LNCAP (cell line): Measurements from ENCODE around the gene SPATA32.

Source experiments
- CTCF ChIP-seq: fragments of 450-650 bp; IDR thresholded peaks from 2 replicates; pipeline ENCODE4 v1.5.1; 2017; ENCODE audit warnings: mild to moderate bottlenecking

The SPATA32 gene

DNA sequence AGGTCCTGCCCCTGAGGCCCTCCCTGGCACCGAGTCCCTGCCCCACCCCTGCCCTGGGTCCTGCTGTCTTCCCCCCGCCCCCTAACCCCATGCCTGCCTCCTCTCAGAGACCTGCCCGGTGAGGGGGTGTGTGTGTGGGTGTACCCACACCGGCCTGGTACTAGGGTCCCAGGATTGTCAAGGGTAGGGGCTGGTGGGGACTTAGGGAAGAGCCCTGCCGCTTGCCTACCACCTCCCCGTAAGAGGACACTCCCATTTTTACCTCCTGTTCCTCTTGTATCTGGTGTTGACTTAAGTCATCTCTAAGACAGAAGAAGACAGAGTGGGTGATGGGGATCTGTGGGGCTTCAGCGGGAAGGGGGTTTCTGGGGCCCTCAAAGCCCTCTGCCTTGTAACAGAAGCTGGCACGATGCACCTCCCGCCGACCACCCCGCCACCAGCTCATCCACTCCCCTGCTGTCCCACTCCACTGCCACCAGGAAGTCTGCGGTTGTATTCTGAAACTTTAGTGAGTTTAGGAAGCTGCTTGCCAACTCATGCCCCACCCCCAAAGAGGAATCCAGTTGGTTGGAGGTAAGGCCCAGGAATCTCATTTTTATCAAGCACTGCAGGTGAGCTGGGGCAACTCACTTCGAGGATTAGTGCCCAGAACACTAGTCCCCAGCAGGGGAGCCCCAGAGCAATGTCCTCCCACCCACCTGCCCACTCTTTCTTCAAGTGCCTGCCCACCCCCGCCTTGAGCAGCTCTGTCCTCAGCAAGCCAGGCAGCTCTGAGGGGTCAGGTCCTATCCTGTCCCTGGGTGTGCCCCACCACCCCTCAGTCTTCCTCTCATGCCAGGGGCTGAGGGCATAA, 5.6 kb downstream of the SPATA32 start:
- no peak for TF ChIP-seq CTCF

GRCh38 chr17:45255358-45255757, 6.5 kb downstream of the SPATA32 start:
- no peak for TF ChIP-seq CTCF

GRCh38 chr17:45253879-45254278, 8.0 kb downstream of the SPATA32 start:
- TF ChIP-seq CTCF = no peak

DNA sequence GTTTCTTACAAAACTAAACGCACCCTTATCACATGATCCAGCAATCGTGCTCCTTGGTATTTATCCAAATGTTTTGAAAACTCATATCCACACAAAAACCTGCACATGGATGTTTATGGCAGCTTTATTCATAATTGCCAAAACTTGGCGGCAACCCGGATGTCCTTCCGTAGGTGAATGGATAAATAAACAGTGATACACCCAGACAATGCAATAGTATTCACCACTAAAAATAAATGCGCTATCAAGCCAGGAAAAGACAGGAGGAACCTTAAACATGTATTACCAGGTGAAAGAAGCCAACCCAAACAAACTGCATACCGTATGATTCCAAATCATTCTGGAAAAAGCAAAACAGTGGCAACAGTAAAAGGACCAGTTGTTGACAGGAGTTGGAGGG, 10.0 kb downstream of the SPATA32 start:
- TF ChIP-seq CTCF = no peak

DNA sequence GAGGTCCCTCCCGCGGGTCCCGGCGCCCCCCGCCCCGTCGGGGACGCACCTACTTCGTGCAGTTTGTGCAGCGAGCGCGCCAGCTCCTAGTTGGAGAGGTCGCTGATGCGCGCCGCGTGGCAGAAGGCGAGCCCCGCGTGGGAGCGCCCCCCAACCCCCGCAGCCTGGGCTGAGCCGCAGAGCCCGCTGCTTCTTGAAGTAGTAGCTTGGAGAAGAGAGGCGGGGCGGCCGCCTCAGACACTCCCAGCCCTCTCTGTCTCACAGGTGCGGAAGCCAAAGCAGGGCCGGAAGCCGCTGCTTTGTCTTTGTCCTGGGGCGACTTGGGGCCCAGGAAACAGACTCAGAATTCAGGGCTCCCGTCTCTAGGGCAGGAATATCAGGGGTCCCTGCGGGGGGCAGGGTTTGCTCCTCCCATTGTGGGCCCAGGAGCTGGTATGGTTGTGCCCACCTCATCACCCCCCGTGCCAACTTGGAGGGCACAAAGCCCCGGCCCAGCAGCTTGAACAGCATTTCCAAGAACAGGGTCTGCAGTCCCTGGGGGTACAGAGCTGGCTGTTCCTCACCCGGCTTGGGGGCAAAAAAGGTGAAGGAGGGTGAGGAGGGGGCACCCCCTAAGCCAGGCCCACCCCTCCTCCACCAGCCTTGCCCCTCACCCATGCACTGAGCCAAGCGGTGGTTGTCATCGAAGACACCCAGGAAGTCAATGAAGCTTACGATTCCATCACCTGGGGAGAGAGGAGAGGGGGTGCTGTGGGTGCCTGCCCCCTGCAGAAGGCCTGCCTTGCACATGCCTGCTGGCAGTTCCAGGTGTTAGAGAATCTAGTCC, 13.5 kb downstream of the SPATA32 start:
- no peak for TF ChIP-seq CTCF

GRCh38 chr17:45247429-45248131, 14.3 kb downstream of the SPATA32 start:
- no peak for TF ChIP-seq CTCF

DNA sequence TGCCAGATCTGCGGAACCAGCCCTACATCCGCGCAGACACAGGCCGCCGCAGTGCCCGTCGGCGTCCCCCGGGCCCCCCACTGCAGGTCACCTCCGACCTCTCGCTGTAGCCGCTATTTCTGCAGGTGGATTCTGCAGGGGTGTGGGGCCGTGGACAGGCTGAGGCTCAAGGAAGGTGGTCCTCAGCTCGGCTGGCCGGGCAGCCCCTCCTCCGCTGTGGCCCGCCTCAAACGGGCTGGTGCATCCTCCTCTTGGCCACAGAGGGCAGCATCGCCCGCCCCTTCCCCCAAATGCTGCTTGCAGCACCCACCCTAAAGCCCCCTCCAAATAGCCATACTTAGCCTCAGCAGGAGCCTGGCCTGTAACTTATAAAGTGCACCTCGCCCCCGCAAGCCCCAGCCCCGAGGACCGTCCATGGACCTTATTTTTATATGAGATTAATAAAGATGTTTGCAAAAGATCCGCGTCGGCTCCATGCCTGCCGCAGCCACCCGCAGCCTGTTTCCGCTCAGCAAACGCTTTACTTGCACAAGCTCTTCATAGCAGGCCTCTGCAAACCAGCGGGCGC, 14.9 kb downstream of the SPATA32 start:
- TF ChIP-seq CTCF = peak; percentile 65
